Prostate gland (tissue), 2 donors: ENCODE results near the gene NPIPB8. TPM values are rescaled to one million over a fixed set of nuclear protein-coding genes. Genes with fewer than 3 reads are reported as not detected.
"Not testable (repeated sequence)": the region's sequence is repeated elsewhere in the genome, so short reads cannot be mapped to it uniquely, and the experiment has no call there.

ENCODE experiments used
- DNase-seq: peaks from one replicate; pipeline ENCODE4 v3.0.0-alpha.2; 2019; ENCODE audit warnings: low spot score
- H3K27ac ChIP-seq, 2 donors: fragments of 200-600 bp; sonication (generic); 2 replicates each; pipeline ENCODE4 v1.5.1; 2017 to 2019
- H3K27me3 ChIP-seq: fragments of 200-600 bp; sonication (generic); replicated peaks from 2 replicates; pipeline ENCODE4 v1.5.1; 2019; ENCODE audit not compliant: insufficient read depth
- H3K36me3 ChIP-seq, 2 donors: fragments of 200-600 bp; sonication (generic); 1 replicate in 1 of 2; 2 replicates in 1 of 2; pipeline versions ENCODE4 v1.5.1 to v1.8.1; 2017 to 2019
- H3K4me1 ChIP-seq: fragments of 200-600 bp; sonication (generic); replicated peaks from 2 replicates; pipeline ENCODE4 v1.5.1; 2019
- H3K4me3 ChIP-seq, 2 donors: fragments of 200-600 bp; sonication (generic); 2 replicates each; pipeline ENCODE4 v1.5.1; 2017 to 2019
- H3K9me3 ChIP-seq: fragments of 200-600 bp; sonication (generic); 2 replicates; pipeline ENCODE4 v1.5.1; 2017
- WGBS: methylation state at CpG from one replicate; pipeline ENCODE4 v1.1.5; 2018; 5-methylcytosine and 5-hydroxymethylcytosine counted together
- intact Hi-C: fragments of 100-400 bp; cut with DNase I; formaldehyde crosslinking; loops from one replicate; pipeline ENCODE4 v1.14.2; 2022
- total RNA-seq, 2 donors: library from RNA; depleted of rRNA; stranded (reverse); fragments of >200 nt; gene quantifications; one replicate each; pipeline ENCODE4 v1.1.0, GENCODE V29; 2016

The NPIPB8 gene
- total RNA-seq, 2 donors from 2014 or later: 6.0 TPM; not detected in 1

DNA sequence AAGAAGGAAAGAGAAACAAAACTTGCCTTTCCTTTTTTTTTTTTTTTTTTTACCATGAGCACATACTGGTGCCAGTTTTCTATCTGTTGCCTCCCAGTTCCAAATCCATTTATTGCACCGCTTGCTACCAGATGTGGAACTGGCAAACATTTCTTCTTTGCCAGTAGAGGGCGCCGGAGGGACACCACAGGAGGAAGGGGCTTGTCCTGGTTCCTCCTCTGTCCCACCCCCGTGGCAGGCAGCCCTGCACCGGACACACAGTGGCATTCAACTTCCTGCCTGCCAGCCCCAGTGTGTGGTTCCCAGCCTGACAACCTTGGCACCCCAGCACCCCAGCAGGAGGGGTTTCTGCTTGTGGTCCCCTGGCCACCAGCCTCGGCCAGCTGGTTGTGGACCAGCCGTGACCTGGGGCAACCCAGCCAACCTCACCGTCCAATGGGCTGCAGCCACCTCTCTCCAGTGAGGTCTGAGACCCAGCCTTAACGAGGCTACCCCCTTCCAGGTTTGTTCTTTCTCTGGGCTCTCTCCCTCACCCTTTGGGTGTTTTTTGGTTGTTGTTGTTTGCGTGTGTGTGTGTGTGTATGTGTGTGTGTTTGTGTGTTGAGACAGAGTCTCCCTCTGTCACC lies 50.6 kb downstream of the NPIPB8 start:
- H3K4me3 ChIP-seq, H3K27me3 ChIP-seq, H3K36me3 ChIP-seq, intact Hi-C loops, H3K27ac ChIP-seq, DNase-seq, H3K4me1 ChIP-seq, H3K9me3 ChIP-seq: not testable (repeated sequence)
- no CpG with 5 or more reads among the region's 10 CpGs for WGBS

DNA sequence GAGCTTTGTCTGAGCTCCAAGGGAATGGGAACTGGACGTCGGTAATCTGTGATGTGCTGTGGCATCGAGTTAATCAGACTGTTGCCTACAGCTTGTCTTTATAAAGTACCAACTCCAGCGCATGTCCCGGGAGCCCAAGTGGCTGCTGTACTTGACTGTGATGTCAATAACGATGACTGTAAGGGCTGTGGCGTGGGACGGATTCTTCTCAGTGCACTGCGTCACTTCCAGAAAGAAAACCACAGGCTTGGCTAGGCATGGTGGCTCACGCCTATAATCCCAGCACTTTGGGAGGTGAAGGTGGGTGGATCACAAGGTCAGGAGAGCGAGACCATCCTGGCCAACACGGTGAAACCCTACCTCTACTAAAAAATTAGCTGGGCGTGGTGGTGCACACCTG lies 51.6 kb downstream of the NPIPB8 start:
- H3K9me3 ChIP-seq, H3K4me3 ChIP-seq, H3K27ac ChIP-seq, H3K4me1 ChIP-seq, DNase-seq, intact Hi-C loops, H3K36me3 ChIP-seq, H3K27me3 ChIP-seq: not testable (repeated sequence)
- WGBS: no CpG with 5 or more reads among the region's 13 CpGs

DNA sequence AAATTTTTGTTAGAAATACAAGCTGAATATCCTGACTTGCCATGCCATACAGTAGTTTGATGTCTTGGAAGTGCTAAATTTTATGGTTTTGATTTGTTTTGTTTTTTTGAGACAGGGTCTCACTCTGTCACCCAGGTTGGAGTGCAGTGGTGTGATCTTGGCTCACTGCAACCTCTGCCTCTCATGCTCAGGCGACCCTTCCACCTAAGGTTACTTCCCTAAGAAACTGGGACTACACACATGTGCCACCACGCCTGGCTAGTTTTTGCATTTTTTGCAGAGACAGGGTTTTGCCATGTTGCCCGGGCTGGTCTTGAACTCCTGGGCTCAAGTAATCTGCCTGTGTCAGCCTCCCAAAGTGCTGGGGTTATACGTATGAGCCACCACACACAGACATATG lies 53.9 kb downstream of the NPIPB8 start:
- DNase-seq, intact Hi-C loops: not testable (repeated sequence)
- 92% methylated on average over 2 of the region's 4 CpGs for WGBS

GRCh38 chr16:28693257-28693950 lies 55.5 kb downstream of the NPIPB8 start:
- H3K4me1 ChIP-seq, H3K27me3 ChIP-seq, H3K36me3 ChIP-seq, H3K9me3 ChIP-seq, H3K27ac ChIP-seq, H3K4me3 ChIP-seq, intact Hi-C loops, DNase-seq: not testable (repeated sequence)
- no CpG with 5 or more reads among the region's 11 CpGs for WGBS

More for the DNA sequence above, 53.9 kb downstream of the NPIPB8 start:
- not testable (repeated sequence) for H3K4me3 ChIP-seq, H3K9me3 ChIP-seq, H3K4me1 ChIP-seq, H3K36me3 ChIP-seq, H3K27ac ChIP-seq, H3K27me3 ChIP-seq

- H3K9me3 ChIP-seq, DNase-seq, H3K4me1 ChIP-seq, H3K36me3 ChIP-seq, H3K27me3 ChIP-seq, H3K4me3 ChIP-seq, H3K27ac ChIP-seq, intact Hi-C loops: not testable (repeated sequence)
- WGBS: no CpG with 5 or more reads among the region's 9 CpGs
These were observed 61.9 kb downstream of the NPIPB8 start for GRCh38 chr16:28699792-28700191.

DNA sequence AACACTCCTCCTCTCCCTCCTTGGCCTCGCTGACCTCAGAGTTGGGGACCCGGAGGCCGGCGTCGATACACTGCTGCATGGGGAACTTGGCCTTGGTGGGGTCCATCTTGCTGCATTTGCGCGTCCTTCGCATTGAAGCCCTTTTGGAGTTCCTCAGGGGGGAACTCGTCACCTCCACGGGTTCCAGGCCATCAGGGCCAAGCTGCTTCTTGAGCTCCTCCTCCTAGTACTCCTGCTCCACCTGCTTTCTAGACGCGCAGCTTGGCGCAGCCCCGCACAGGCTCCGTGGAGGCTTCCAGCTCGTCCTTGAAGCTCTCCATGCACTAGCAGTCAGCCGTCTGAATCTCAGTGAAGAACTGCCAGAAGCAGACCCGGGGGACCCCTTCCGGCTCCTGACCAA lies 62.5 kb downstream of the NPIPB8 start:
- DNase-seq, H3K27me3 ChIP-seq, H3K4me3 ChIP-seq, H3K4me1 ChIP-seq, H3K36me3 ChIP-seq, H3K9me3 ChIP-seq, intact Hi-C loops, H3K27ac ChIP-seq: not testable (repeated sequence)
- 94% methylated on average over 13 of the region's 19 CpGs for WGBS

DNA sequence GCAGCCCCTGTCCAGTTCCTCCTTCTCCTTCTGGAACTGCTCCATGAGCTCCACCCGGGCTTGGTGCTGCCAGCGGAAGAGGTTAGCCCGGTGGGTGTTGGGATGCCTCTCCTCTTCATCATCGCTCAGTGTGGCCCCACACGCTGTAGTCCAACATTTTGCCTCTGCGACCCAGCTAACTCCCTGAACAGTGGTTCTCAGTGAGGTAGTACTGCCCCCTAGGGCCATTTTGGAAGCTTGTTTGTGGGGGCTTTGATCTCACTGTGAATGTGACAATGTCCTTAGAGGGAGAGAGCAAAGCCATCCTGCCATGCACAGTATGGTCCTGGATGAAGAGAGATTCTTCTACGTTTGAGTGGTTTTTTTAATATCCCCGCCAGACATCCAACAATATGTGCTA lies 63.5 kb downstream of the NPIPB8 start:
- H3K27ac ChIP-seq, H3K4me3 ChIP-seq, DNase-seq, H3K4me1 ChIP-seq, H3K9me3 ChIP-seq, intact Hi-C loops, H3K27me3 ChIP-seq, H3K36me3 ChIP-seq: not testable (repeated sequence)
- no CpG with 5 or more reads among the region's 8 CpGs for WGBS

DNA sequence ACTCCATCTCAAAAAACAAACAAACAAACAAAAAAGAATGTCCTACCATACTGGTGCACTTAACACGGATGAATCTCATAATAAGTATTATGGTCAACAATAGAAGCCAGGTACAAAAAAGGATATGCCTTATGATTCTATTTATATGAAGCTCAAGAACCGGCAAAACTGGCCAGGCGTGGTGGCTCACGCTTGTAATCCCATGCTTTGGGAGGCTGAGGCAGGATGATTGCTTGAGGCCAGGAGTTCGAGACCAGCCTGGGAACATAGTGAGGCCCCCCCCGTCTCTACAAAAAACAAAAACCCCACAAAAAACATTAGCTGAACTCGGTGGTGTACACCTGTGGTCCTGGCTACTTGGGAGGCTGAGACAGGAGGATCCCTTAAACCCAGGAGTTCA lies 66.4 kb downstream of the NPIPB8 start:
- intact Hi-C loops, H3K36me3 ChIP-seq, H3K4me1 ChIP-seq, DNase-seq, H3K4me3 ChIP-seq, H3K27me3 ChIP-seq, H3K27ac ChIP-seq, H3K9me3 ChIP-seq: not testable (repeated sequence)
- WGBS: no CpG with 5 or more reads among the region's 7 CpGs

Other genes with a start within 250 kb of the NPIPB8 start
- 100 to 1,000 TPM; 155 to 261 TPM for gene EIF3CL, start 234.2 kb upstream of the NPIPB8 start, total RNA-seq
- not detected for gene NPIPB7, start 165.7 kb upstream of the NPIPB8 start, total RNA-seq
- 10 to 100 TPM; 30.6 to 47.3 TPM for gene CLN3, start 146.0 kb upstream of the NPIPB8 start, total RNA-seq
- 1 to 10 TPM; 1.3 to 3.4 TPM for gene APOBR, start 143.4 kb upstream of the NPIPB8 start, total RNA-seq
- gene IL27, start 131.2 kb upstream of the NPIPB8 start, total RNA-seq: not detected
- gene NUPR1, start 99.1 kb upstream of the NPIPB8 start, total RNA-seq: 100 to 1,000 TPM in 1 of 2 donors, 10 to 100 TPM in 1; 79.6 to 107 TPM
- gene SGF29, start 84.1 kb upstream of the NPIPB8 start, total RNA-seq: 10 to 100 TPM; 32.2 to 59.7 TPM
- gene SULT1A2, start 41.0 kb upstream of the NPIPB8 start, total RNA-seq: 1 to 10 TPM in 1 of 2 donors, under 1 TPM in 1; 0.96 to 3.1 TPM
- 10 to 100 TPM; 17.6 to 21.5 TPM for gene SULT1A1, start 28.0 kb upstream of the NPIPB8 start, total RNA-seq
- 100 to 1,000 TPM; 186 to 373 TPM for gene EIF3C, start 73.4 kb downstream of the NPIPB8 start, total RNA-seq
- gene NPIPB9, start 113.7 kb downstream of the NPIPB8 start, total RNA-seq: 1 to 10 TPM in 1 of 2 donors, not detected in 1; 6.2 TPM
- 100 to 1,000 TPM in 1 of 2 donors, 10 to 100 TPM in 1; 83.4 to 151 TPM for gene ATXN2L, start 184.9 kb downstream of the NPIPB8 start, total RNA-seq
- gene TUFM, start 208.3 kb downstream of the NPIPB8 start, total RNA-seq: 100 to 1,000 TPM; 114 to 151 TPM
- gene SH2B1, start 225.8 kb downstream of the NPIPB8 start, total RNA-seq: 10 to 100 TPM; 51.6 to 84.2 TPM
- 1 to 10 TPM; 1.5 to 3.1 TPM for gene ATP2A1, start 240.4 kb downstream of the NPIPB8 start, total RNA-seq